ENCODE measurements around the gene PRKD1.

GRCh38 chr14:29853272-29853671 is 74.4 kb downstream of the PRKD1 start:
- TF ChIP-seq PKNOX1 (IDR thresholded peaks at IDR 0.05) (no peak), FOXK2 (IDR thresholded peaks at IDR 0.05) (no peak), FOXA1 (IDR thresholded peaks at IDR 0.05) (no peak), ELF4 (IDR thresholded peaks at IDR 0.05) (no peak), SP1 (IDR thresholded peaks at IDR 0.05) (no peak), HDGF (IDR thresholded peaks at IDR 0.05; ENCODE audit: borderline replicate concordance) (no peak)

Measured in HEK293T (cell line).